Endothelial cell of umbilical vein (primary cell): ENCODE data around the gene SPNS1. TPM values are rescaled to one million over a fixed set of nuclear protein-coding genes. Genes with fewer than 3 reads are reported as not detected.

Experiments used
- BruUV-seq: library from RNA; stranded (reverse); fragments of 400-500 nt; replicated peaks from 2 replicates; lab custom pipeline; 2021; lab: Mats Ljungman, UMichigan
- CTCF ChIA-PET: fragments of 300-600, 350-600 bp; sonication (Branson Sonifier 250); formaldehyde crosslinking; loops from one replicate; lab custom pipeline; 2021; ENCODE audit warnings: antibody characterized with exemption, inconsistent platforms; lab: Charles Lee
- POLR2A ChIA-PET: fragments of 300-600, 350-600 bp; sonication (Branson Sonifier 250); formaldehyde crosslinking; loops from one replicate; lab custom pipeline; 2021; ENCODE audit warnings: antibody characterized with exemption, inconsistent platforms; lab: Charles Lee
- DNase-seq: peaks from one replicate; pipeline ENCODE4 v3.0.0-alpha.2; 2011; ENCODE audit warnings: low read depth, low spot score
- FAIRE-seq: peaks from 2 replicates; lab custom pipeline; 2011; peaks lifted over from hg19 to GRCh38; lab: Jason Lieb, UNC
- H2AFZ ChIP-seq: 2 replicates; pipeline ENCODE4 v1.6.0; 2012; ENCODE audit warnings: low read depth, low read length, control low read depth, inconsistent platforms
- H3K27ac ChIP-seq: 2 replicates; pipeline ENCODE4 v1.5.1; 2011; ENCODE audit warnings: low read depth, mild to moderate bottlenecking, control low read depth, low read length, moderate library complexity; ENCODE audit not compliant: insufficient read depth
- H3K27me3 ChIP-seq, 2 experiments: 2 replicates each; pipeline versions ENCODE4 v1.6.0 to v1.6.1; 2011; ENCODE audit warnings: low read length in 2 of 2, mixed read lengths in 1 of 2; ENCODE audit not compliant: control insufficient read depth in 2 of 2, insufficient read depth in 2 of 2
- H3K36me3 ChIP-seq, 2 experiments: 2 replicates in 1 of 2; 3 replicates in 1 of 2; pipeline ENCODE4 v1.5.1; 2011; ENCODE audit warnings: low read length in 2 of 2, mild to moderate bottlenecking in 1 of 2, moderate library complexity in 1 of 2; ENCODE audit not compliant: control insufficient read depth in 2 of 2, insufficient read depth in 2 of 2; ENCODE audit errors: extremely low read depth in 1 of 2
- H3K4me1 ChIP-seq: 3 replicates; pipeline ENCODE4 v1.5.1; 2011; ENCODE audit warnings: mild to moderate bottlenecking, low read length; ENCODE audit not compliant: control insufficient read depth, insufficient read depth; ENCODE audit errors: extremely low read depth
- H3K4me2 ChIP-seq: 2 replicates; pipeline ENCODE4 v1.6.1; 2011; ENCODE audit warnings: low read length, control low read depth, mixed read lengths; ENCODE audit not compliant: insufficient read depth
- H3K4me3 ChIP-seq, 3 experiments: fragments of 200-600 bp in 1 of 3; sonication (generic), shearing (Covaris generic) in 1 of 3; replicated peaks in 1 of 3; 2 replicates each; pipeline ENCODE4 v1.5.1; 2011 to 2016; ENCODE audit warnings: control low read depth in 3 of 3, low read length in 3 of 3, mild to moderate bottlenecking in 2 of 3, inconsistent platforms in 1 of 3, low read depth in 1 of 3, moderate library complexity in 1 of 3; ENCODE audit not compliant: insufficient read depth in 1 of 3
- H3K79me2 ChIP-seq: 2 replicates; pipeline ENCODE4 v1.6.0; 2012; ENCODE audit warnings: low read length, inconsistent platforms; ENCODE audit not compliant: control insufficient read depth, insufficient read depth
- H3K9ac ChIP-seq: replicated peaks from 2 replicates; pipeline ENCODE3; 2011; ENCODE audit warnings: low read length, control low read depth; ENCODE audit not compliant: insufficient read depth; ENCODE audit errors: extremely low read depth
- H3K9me1 ChIP-seq: replicated peaks from 3 replicates; pipeline ENCODE4 v1.6.0; 2011; ENCODE audit warnings: mild to moderate bottlenecking, low read length; ENCODE audit not compliant: control insufficient read depth, insufficient read depth; ENCODE audit errors: extremely low read depth
- H3K9me3 ChIP-seq: replicated peaks from 2 replicates; pipeline ENCODE4 v1.5.1; 2012; ENCODE audit warnings: low read length, inconsistent platforms; ENCODE audit not compliant: control insufficient read depth, insufficient read depth
- H4K20me1 ChIP-seq: replicated peaks from 2 replicates; pipeline ENCODE3; 2011; ENCODE audit warnings: mild to moderate bottlenecking, low read length; ENCODE audit not compliant: control insufficient read depth, insufficient read depth; ENCODE audit errors: extremely low read depth
- CTCF ChIP-seq, 2 donors: IDR thresholded peaks; 1 replicate in 1 of 2; 2 replicates in 1 of 2; pipeline ENCODE4 v1.5.1; 2011; ENCODE audit warnings: low read length in 2 of 2, mild to moderate bottlenecking in 2 of 2, moderate library complexity in 2 of 2, control low read depth in 1 of 2, inconsistent platforms in 1 of 2, low read depth in 1 of 2; ENCODE audit not compliant: insufficient read depth in 1 of 2; ENCODE audit errors: extremely low read depth in 1 of 2
- EZH2 ChIP-seq: IDR thresholded peaks from 2 replicates; pipeline ENCODE4 v1.6.1; 2012; ENCODE audit warnings: borderline replicate concordance, low read depth, mild to moderate bottlenecking, moderate library complexity, low read length, inconsistent platforms; ENCODE audit not compliant: severe bottlenecking
- FOS ChIP-seq: IDR thresholded peaks from 2 replicates; pipeline ENCODE4 v1.6.1; 2011; ENCODE audit warnings: mild to moderate bottlenecking, low read length, moderate library complexity, borderline replicate concordance; ENCODE audit not compliant: insufficient read depth
- GATA2 ChIP-seq: IDR thresholded peaks from 2 replicates; pipeline ENCODE4 v1.7.0; 2011; ENCODE audit warnings: low read depth, mild to moderate bottlenecking, moderate library complexity, mixed read lengths, low read length; ENCODE audit not compliant: insufficient read length, insufficient read depth
- JUN ChIP-seq: IDR thresholded peaks from 2 replicates; pipeline ENCODE4 v1.6.1; 2011; ENCODE audit warnings: borderline replicate concordance, low read depth; ENCODE audit not compliant: insufficient read length, insufficient read depth
- MYC ChIP-seq: IDR thresholded peaks from one replicate; pipeline ENCODE4 v1.6.1; 2011; ENCODE audit warnings: mild to moderate bottlenecking, low read depth, low read length
- POLR2A ChIP-seq: IDR thresholded peaks from 2 replicates; pipeline ENCODE4 v1.6.1; 2012; ENCODE audit warnings: low read depth, mild to moderate bottlenecking, control low read depth, low read length
- POLR2AphosphoS5 ChIP-seq: IDR thresholded peaks from 2 replicates; pipeline ENCODE4 v1.6.1; 2012; ENCODE audit warnings: low read depth, mild to moderate bottlenecking, control low read depth, low read length, moderate library complexity; ENCODE audit not compliant: insufficient read depth
- dilution Hi-C: fragments of 300-500 bp; cut with MboI; formaldehyde crosslinking; loops from one replicate; pipeline ENCODE4 v1.15.0; 2019; ENCODE audit warnings: low sequenced_read_pairs; ENCODE audit not compliant: extremely low pct_ligation_motif_present
- intact Hi-C: fragments of 100-400 bp; cut with micrococcal nuclease; formaldehyde crosslinking; loops from one replicate; pipeline ENCODE4 v1.10.0; 2022
- polyA plus RNA-seq, 4 experiments: library from polyadenylated mRNA; depleted of rRNA in 3 of 4; stranded (reverse) in 3 of 4; unstranded in 1 of 4; fragments of >200 nt; gene quantifications; 2 replicates each; pipeline versions ENCODE4 v1.2.1 to v1.2.3, GENCODE V29; 2011 to 2012; ENCODE audit warnings: missing spikeins in 1 of 4
- total RNA-seq: library from RNA; stranded (reverse); gene quantifications from 2 replicates; pipeline ENCODE4 v1.2.3, GENCODE V29; 2021
- TF ChIP-seq, protein P1 (sequence below): IDR thresholded peaks from 2 replicates; pipeline ENCODE4 v1.6.1; 2011; ENCODE audit not compliant: insufficient read depth, insufficient read length

SPNS1 gene
- total and polyA plus RNA-seq, 2 donors (not counting 3 experiments of a cell fraction or from before 2014, with no cell fraction given): 65.2 to 133 TPM

GRCh38 chr16:28981517-28981916 lies 6.9 kb downstream of the SPNS1 start:
- Histone ChIP-seq H3K79me2 (peaks cover 6% of the 10 kb centered on the region), H3K27me3 (no peaks in the 10 kb centered on the region), H3K9me3 (no peaks in the 10 kb centered on the region), H3K36me3 (peaks cover 5 to 34% of the 10 kb centered on the region in 2 experiments), H3K4me2 (no peak overlapping the region), H3K9me1 (no peaks in the 10 kb centered on the region), H3K9ac (no peak overlapping the region), H3K27ac (no peak overlapping the region), H3K4me3 (no peak overlapping the region), H4K20me1 (no peaks in the 10 kb centered on the region), H2AFZ (no peak overlapping the region), H3K4me1 (no peaks in the 10 kb centered on the region)
- ChIA-PET CTCF (no interaction called here), POLR2A (no interaction called here)
- FAIRE-seq: no peak
- intact Hi-C loops (no loop called here), dilution Hi-C loops (no loop called here)
- BruUV-seq: no TSS peak
- peak; percentile 48 to 70 for TF ChIP-seq CTCF (IDR thresholded peaks at IDR 0.05; ENCODE audit: extremely low read depth in 1 of 2, insufficient read depth in 1 of 2, low read depth in 1 of 2, low read length in 2 of 2)
- TF ChIP-seq, protein P1, sequence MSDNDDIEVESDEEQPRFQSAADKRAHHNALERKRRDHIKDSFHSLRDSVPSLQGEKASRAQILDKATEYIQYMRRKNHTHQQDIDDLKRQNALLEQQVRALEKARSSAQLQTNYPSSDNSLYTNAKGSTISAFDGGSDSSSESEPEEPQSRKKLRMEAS: no peak
- DNase-seq: no peak

DNA sequence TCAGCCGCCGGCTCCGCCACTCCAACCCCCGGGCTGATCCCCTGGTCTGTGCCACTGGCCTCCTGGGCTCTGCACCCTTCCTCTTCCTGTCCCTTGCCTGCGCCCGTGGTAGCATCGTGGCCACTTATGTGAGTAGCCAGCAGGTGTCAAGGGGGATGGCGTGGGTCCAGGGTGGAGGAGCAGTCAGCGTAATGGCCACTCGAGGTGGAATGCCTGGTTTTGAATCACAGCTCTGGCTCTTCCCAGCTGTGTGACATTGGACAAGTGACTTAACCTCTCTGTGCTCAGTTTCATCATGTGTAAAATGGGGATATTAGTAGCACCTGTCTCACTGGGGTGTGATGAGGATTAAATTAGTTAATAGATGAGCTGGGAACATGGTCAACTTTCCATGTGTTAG lies 7.8 kb downstream of the SPNS1 start:
- Histone ChIP-seq H3K27me3 (no peaks in the 10 kb centered on the region), H3K9ac (no peak overlapping the region), H3K9me3 (no peaks in the 10 kb centered on the region), H3K9me1 (no peaks in the 10 kb centered on the region), H3K36me3 (peaks cover 5 to 37% of the 10 kb centered on the region in 2 experiments), H3K4me3 (no peak overlapping the region), H4K20me1 (no peaks in the 10 kb centered on the region), H3K4me1 (no peaks in the 10 kb centered on the region), H3K4me2 (no peak overlapping the region), H2AFZ (no peak overlapping the region), H3K27ac (no peak overlapping the region), H3K79me2 (peaks cover under 1% of the 10 kb centered on the region)
- TF ChIP-seq MYC: no peak
- TF ChIP-seq CTCF (IDR thresholded peaks at IDR 0.05; ENCODE audit: extremely low read depth in 1 of 2, insufficient read depth in 1 of 2, low read depth in 1 of 2, low read length in 2 of 2): no peak
- no peak for TF ChIP-seq EZH2
- TF ChIP-seq GATA2: no peak
- TF ChIP-seq POLR2A: no peak
- no peak for TF ChIP-seq POLR2AphosphoS5
- TF ChIP-seq FOS: no peak
- TF ChIP-seq, protein P1: no peak
- TF ChIP-seq JUN: no peak
- ChIA-PET CTCF (no interaction called here), POLR2A (no interaction called here)
- intact Hi-C loops (no loop called here), dilution Hi-C loops (no loop called here)
- no TSS peak for BruUV-seq
- DNase-seq (no peak), FAIRE-seq (no peak)
